Putamen (tissue), 1 donor: ENCODE measurements around the gene MSS51.
"Not testable (repeated sequence)": the region's sequence is repeated elsewhere in the genome, so short reads cannot be mapped to it uniquely, and the experiment has no call there.

ENCODE experiments used
- DNase-seq: peaks from one replicate; pipeline ENCODE4 v3.0.0-alpha.2; 2016; ENCODE audit warnings: low spot score

The MSS51 gene

GRCh38 chr10:73414230-73414945 lies 19.0 kb downstream of the MSS51 start:
- DNase-seq: no peak

GRCh38 chr10:73413528-73414229 lies 19.7 kb downstream of the MSS51 start, which contains the start of gene ANXA7:
Gene ANXA7 (minus strand): TSS chr10:73414058. CDS start chr10:73400856, 13,202 bp downstream.
- peak; percentile 92 for DNase-seq

- no peak for DNase-seq
Observed at GRCh38 chr10:73413108-73413527, 20.2 kb downstream of the MSS51 start.

- DNase-seq: no peak
Observed at GRCh38 chr10:73410897-73411296, 22.5 kb downstream of the MSS51 start.

GRCh38 chr10:73408978-73409521 lies 24.3 kb downstream of the MSS51 start:
- DNase-seq: no peak

GRCh38 chr10:73408061-73408460 lies 25.3 kb downstream of the MSS51 start:
- DNase-seq: no peak

GRCh38 chr10:73407495-73407894 lies 25.9 kb downstream of the MSS51 start:
- DNase-seq: no peak

GRCh38 chr10:73406846-73407245 lies 26.5 kb downstream of the MSS51 start:
- DNase-seq: no peak

GRCh38 chr10:73405556-73405955 lies 27.8 kb downstream of the MSS51 start:
- no peak for DNase-seq

- DNase-seq: no peak
Observed at GRCh38 chr10:73404690-73405089, 28.7 kb downstream of the MSS51 start.

GRCh38 chr10:73401636-73402035 lies 31.7 kb downstream of the MSS51 start:
- no peak for DNase-seq

GRCh38 chr10:73399063-73399462 lies 34.3 kb downstream of the MSS51 start:
- no peak for DNase-seq

GRCh38 chr10:73398024-73398423 lies 35.3 kb downstream of the MSS51 start:
- no peak for DNase-seq

- DNase-seq: not testable (repeated sequence)
Observed at GRCh38 chr10:73394325-73394724, 39.0 kb downstream of the MSS51 start.

GRCh38 chr10:73388228-73388627 lies 45.1 kb downstream of the MSS51 start:
- no peak for DNase-seq

GRCh38 chr10:73386583-73386982 lies 46.8 kb downstream of the MSS51 start:
- DNase-seq: no peak

GRCh38 chr10:73379064-73379748 lies 54.2 kb downstream of the MSS51 start:
- no peak for DNase-seq

- DNase-seq: no peak
Observed at GRCh38 chr10:73376679-73377078, 56.7 kb downstream of the MSS51 start.
